Activated CD4-positive, CD25-positive, alpha-beta regulatory T cell treated with anti-CD3 and anti-CD28 coated beads, Interleukin-2, amount 50 U/mL, for 16 hours (primary cell): ENCODE data around the gene FAAH.

ENCODE experiments used
- DNase-seq: peaks from one replicate; pipeline ENCODE4 v3.0.0-alpha.2; 2020; ENCODE audit warnings: low read depth, low spot score

Gene FAAH

DNA sequence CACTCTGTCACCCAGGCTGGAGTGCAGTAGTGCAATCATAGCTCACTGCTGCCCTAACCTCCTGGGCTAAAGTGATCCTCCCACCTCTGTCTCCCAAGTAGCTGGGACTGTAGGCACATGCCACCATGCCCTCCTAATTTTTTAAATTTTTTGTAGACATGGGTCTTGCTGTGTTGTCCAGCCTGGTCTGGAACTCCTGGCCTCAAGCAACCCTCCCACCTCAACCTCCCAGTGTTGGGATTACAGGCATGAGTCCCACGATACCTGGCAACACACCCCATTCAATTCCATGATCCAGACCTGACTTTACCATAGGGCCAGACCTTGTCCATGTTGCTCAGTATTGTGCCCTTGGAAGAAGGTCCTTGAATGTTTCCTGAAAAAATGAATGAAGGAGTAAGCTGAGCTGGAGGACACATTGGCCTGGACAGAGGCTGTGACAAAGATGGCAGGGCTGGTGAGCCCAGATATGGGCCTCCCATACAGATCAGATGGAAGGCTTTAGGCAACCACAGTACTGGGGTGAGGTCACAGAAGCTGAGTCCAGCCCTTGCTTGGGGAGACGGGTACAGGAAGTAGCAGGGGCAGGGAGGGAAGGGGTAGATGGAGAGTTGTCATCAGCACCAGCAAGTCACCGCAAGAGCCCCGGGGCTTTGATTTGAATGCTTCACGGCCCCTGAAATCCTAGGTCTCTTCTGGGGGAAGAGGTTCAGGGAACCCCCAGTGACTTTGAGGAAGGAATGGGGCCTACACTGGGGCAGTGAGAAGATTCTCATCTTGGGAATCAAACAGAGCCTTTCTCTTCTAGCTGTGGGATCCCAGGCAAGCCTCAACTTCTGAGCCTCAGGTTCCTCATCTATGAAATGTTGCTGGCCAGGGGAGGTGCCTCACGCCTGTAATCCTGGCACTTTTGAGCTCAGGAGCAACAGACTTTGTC lies 55.4 kb downstream of the FAAH start:
- no peak for DNase-seq

DNA sequence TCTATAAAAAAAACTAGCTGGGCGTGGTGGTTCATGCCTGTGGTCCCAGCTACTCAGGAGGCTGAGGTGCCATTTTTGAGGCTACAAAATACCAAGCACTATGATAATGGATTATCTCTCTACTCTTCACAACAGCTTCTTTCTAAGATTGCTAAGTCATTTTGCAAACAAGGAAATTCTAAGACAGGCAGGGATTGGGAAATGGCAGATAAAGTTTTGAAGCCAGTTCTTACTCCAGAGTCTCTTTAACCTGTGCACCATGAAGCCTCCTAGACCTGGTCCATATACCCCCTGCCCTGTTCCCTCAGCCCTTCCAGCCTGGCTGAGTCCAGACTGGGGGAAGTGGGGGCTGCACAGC lies 56.0 kb downstream of the FAAH start:
- DNase-seq: no peak

DNA sequence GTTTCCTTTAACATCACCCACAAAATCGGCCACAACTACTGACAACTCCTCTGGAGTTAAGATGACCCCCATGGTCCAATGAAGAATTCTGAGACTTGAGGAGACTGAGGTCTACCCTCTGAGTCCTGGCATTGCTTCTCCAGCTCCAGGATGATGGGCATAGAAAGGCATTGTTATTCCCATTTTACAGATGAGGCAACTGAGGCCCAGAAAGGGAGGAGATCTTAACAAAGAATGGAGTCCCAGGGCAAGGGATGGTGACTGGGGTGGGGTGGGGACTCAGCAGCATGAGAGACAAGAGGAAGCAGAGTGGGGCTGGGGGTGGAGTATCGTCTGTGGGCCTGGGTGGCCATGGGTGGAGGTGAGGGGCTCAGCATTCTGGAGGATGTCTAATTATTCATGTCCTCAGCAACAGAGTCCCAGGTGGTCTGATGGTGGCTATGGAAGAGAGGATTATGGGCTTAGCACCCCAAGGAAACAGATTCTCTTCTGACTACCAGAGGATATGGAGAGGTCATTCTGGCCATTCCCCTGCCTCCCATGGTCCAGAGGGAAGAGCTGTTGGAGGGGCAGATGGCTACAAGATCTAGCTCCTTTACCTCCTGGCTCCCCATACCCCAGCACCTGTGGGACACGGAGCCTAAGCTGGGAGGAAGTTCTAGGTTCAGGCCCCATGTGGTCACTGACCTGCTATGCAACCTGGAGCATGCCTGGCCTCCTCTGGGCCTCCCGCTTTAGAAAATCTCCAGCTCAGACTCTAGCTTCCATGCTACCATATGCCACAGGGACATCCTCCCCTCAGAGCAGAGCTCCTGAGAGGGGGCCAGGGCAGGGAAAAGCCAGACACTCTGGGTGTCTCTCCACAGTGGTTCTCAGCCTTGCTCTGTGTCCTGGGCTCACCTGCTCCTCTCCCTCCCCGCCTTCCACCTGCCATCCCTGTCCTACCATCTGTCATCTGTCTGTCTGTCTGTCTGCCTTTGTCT lies 58.1 kb downstream of the FAAH start:
- no peak for DNase-seq

DNA sequence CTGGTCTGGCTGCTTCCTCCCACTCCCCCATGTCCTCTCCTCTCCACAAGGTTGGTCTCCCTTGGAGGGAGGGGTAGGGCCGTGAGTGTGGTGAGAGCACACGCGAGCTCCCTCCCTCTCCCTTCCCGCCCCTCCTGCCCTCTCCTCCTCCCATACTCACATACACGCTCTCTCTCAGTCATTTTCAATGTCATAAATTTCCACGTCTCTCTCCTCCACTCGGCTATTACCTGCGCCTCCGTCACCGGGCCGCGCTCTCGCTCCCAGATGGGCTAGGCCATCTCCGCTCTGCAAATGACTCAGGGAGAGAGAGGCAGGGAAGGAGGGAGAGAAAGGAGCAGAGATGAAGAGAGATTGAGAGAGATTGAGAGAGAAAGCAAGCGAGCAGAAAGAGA lies 58.8 kb downstream of the FAAH start:
- DNase-seq: no peak

DNA sequence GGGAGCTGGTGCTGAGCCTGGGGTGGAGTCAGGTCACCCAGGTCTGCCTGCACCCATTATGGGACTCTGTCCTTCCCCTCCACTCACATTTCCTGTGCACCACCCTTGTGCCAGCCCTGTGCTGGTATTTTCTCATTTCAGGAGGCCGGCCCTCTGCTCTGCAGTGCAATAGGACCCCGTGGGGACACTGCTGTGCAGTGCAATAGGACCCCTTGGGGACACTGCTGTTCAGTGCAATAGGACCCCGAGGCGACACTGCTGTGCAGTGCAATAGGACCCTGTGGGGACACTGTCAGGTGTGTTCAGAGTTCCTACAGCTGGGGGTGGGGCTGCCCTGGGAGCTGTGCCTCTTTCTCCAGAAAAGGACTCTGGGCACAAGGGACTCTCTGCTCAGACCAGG lies 59.3 kb downstream of the FAAH start:
- DNase-seq: no peak

GRCh38 chr1:46455951-46456350 lies 61.8 kb downstream of the FAAH start:
- DNase-seq: no peak

DNA sequence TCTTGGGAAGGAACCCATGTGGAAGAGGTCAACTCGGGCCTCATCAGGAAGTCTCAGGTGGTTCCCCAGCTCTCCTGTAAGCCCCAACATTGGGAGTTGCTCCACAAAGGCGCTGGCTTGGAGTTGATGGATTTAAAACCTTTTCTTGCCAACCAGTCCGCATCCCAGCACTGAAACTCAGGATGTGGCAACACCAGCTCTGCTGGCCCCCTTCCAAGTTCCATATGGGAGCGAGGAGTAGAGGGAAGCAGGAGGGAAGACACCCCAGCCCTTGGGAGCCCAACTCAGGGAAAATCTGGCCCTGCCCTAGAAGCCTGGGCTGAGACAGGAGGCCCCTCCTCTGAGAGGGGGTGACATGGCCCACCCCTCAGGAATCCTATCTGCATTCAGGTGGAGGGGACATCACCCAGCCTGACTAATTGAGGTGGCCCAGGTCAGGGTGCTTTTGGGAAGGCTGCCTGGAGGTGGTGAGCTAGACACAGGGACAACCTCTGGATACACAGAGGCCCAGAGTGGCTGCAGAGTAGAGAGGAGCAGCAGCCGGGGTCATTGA lies 62.4 kb downstream of the FAAH start:
- no peak for DNase-seq

GRCh38 chr1:46457178-46457577 lies 63.1 kb downstream of the FAAH start:
- no peak for DNase-seq

- DNase-seq: no peak
Measured at GRCh38 chr1:46458190-46458589, 64.1 kb downstream of the FAAH start.

DNA sequence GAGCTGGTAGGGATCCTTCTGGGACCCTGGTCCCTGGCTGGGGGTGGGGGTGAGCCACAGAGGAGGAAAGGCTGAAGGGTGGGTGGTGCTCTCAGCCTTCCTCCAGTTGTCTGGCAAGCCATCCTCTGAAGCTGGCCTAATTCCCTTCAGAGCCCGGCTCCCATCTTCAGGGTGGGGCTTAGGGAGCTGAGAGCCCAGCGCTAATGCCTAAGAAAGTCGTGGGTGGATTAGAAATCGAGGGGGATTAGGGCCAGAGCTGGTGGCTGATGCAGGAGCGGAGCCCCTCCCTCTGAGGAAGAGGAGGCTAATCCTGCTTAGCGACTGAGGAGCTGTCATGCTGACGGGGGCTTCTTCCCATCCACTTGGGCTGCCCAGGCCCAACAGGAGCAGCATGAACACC lies 64.7 kb downstream of the FAAH start:
- no peak for DNase-seq

DNA sequence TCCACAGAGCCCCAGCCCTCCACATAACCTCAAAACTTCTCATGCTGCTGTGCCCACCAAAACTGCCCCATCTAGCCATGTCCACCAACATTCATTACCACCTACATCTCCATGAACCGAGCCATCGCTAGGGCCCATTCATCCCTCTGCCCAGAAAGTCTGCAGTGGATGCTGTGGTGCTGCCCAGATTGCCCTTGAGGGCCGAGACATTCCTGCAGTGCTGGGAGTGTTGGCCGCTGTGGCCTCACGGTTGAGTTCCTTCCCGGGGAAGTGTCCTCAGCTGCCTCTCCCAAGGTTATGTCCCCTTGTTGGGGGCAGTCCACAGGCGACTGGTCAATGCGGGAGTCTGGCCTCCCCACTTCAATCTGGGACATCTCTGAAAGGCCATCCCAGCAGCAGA lies 65.2 kb downstream of the FAAH start:
- no peak for DNase-seq

GRCh38 chr1:46461017-46461808 lies 67.1 kb downstream of the FAAH start:
- DNase-seq: no peak

GRCh38 chr1:46461809-46462448 lies 67.8 kb downstream of the FAAH start:
- DNase-seq: no peak
